KMS-11 (cell line): ENCODE results near the gene MAL.

ENCODE experiments used
- H2AFZ ChIP-seq: fragments of 200-600 bp; sonication (generic); 2 replicates; pipeline ENCODE4 v1.6.1; 2016; ENCODE audit warnings: antibody characterized with exemption, mixed run types, low read depth
- H3K27ac ChIP-seq: fragments of 200-600 bp; sonication (generic); 2 replicates; pipeline ENCODE4 v1.6.1; 2016; ENCODE audit warnings: mild to moderate bottlenecking, mixed run types
- H3K27me3 ChIP-seq: fragments of 200-600 bp; sonication (generic); 2 replicates; pipeline ENCODE4 v1.6.1; 2017; ENCODE audit warnings: mild to moderate bottlenecking, low read depth, mixed run types, moderate library complexity; ENCODE audit not compliant: insufficient read depth
- H3K36me3 ChIP-seq: fragments of 200-600 bp; sonication (generic); 2 replicates; pipeline ENCODE4 v1.6.1; 2017; ENCODE audit warnings: mild to moderate bottlenecking, mixed run types; ENCODE audit not compliant: insufficient read depth
- H3K4me1 ChIP-seq: fragments of 200-600 bp; sonication (generic); 2 replicates; pipeline ENCODE4 v1.6.1; 2016; ENCODE audit warnings: mild to moderate bottlenecking, low read depth, mixed run types; ENCODE audit not compliant: poor library complexity, severe bottlenecking
- H3K4me2 ChIP-seq: fragments of 200-600 bp; sonication (generic); 2 replicates; pipeline ENCODE4 v1.7.0; 2016; ENCODE audit warnings: mild to moderate bottlenecking, mixed run types
- H3K4me3 ChIP-seq: fragments of 200-600 bp; sonication (generic); IDR thresholded peaks from 2 replicates; pipeline ENCODE4 v1.6.1; 2017; ENCODE audit warnings: low read depth, low read length, mixed read lengths; ENCODE audit not compliant: insufficient read depth
- H3K79me2 ChIP-seq: fragments of 200-600 bp; sonication (generic); 2 replicates; pipeline ENCODE4 v1.6.1; 2016; ENCODE audit warnings: low read depth, mixed run types; ENCODE audit not compliant: insufficient read depth
- H3K9ac ChIP-seq: fragments of 200-600 bp; sonication (generic); 2 replicates; pipeline ENCODE4 v1.6.1; 2016; ENCODE audit warnings: mild to moderate bottlenecking, mixed run types
- H4K20me1 ChIP-seq: fragments of 200-600 bp; sonication (generic); 2 replicates; pipeline ENCODE4 v1.6.1; 2016; ENCODE audit warnings: mild to moderate bottlenecking, mixed run types; ENCODE audit not compliant: insufficient read depth
- TF ChIP-seq, protein P1 (sequence below): fragments of 200-600 bp; sonication (generic); conservative IDR thresholded peaks from 2 replicates; pipeline ENCODE4 v1.6.1; 2017; ENCODE audit warnings: low read depth, mild to moderate bottlenecking, antibody characterized with exemption, low read length, moderate library complexity, mixed read lengths

Gene MAL

DNA sequence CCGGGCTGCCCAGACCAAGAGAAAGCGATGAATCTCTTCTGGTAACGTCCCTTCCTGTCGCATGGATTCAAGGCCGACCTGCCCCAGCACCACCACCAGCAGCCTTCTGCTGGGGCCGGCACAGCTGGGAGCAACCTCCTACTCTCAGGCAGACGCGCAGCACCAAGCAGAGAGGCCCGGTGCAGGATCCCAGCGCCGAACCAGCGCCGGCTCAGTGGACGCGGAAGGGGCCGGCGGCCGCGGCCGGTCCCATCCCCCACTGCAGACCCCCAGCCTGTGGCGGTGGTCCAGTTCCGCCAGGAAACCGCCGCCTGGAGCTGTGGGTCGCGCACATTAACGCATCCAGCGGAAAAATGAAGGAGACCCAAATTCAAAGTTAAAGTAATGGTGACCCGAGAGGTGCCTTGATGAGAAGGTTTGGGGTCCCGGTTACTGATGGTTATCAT, 525 bp upstream of the MAL start:
- H2AFZ ChIP-seq, result no peak overlapping the region
- no peak overlapping the region for H3K9ac ChIP-seq
- H3K4me3 ChIP-seq, result no peak overlapping the region
- H3K27ac ChIP-seq, result no peak overlapping the region
- H4K20me1 ChIP-seq, result no peaks in the 10 kb centered on the region
- TF ChIP-seq, protein P1, sequence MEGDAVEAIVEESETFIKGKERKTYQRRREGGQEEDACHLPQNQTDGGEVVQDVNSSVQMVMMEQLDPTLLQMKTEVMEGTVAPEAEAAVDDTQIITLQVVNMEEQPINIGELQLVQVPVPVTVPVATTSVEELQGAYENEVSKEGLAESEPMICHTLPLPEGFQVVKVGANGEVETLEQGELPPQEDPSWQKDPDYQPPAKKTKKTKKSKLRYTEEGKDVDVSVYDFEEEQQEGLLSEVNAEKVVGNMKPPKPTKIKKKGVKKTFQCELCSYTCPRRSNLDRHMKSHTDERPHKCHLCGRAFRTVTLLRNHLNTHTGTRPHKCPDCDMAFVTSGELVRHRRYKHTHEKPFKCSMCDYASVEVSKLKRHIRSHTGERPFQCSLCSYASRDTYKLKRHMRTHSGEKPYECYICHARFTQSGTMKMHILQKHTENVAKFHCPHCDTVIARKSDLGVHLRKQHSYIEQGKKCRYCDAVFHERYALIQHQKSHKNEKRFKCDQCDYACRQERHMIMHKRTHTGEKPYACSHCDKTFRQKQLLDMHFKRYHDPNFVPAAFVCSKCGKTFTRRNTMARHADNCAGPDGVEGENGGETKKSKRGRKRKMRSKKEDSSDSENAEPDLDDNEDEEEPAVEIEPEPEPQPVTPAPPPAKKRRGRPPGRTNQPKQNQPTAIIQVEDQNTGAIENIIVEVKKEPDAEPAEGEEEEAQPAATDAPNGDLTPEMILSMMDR, result no peak
- no peaks in the 10 kb centered on the region for H3K36me3 ChIP-seq
- no peak overlapping the region for H3K4me2 ChIP-seq
- H3K27me3 ChIP-seq, result no peaks in the 10 kb centered on the region
- no peaks in the 10 kb centered on the region for H3K4me1 ChIP-seq
- no peaks in the 10 kb centered on the region for H3K79me2 ChIP-seq

DNA sequence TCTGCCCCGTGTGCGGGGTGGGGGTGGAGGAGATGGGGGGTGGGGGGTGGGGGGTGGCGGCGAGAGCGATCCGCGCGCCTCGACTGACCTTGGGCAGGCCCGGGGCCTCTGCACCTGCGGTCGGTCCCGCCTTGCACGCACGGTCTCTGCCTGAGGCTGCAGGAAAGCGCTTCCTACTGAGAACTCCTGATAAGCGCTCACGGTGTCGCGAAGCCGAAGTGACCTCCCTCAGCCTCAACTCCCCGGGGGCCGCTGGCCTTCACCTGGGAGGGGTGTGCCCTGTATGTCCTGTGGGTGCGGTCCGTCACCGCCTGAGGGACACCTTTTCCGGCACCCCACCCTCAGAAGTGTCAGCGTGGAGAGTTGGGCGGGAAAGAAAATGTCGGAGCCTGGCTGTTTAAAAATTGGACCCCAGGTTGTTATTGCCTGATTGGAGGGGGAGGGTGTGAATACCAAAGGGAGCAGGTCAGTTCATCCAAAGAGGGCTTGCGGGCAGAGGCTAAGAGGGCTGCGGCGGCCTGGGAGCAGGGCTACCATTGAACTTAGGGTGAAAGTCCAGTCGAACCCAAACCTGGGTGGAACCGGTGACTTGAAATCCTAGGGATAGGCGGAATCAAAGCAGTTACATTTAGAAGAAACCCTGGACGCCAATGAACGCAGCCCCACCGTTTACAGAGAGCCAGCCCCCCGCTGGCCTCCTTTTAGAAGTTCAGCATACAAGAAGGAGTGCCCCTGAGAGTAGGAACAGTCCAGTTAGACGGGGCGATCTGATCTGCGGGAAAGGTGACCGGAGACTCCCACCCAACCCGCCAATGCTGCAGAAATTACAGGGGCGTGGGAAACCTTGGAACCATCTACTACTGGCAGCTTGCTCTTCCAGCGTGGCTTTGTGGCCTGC, 1.2 kb downstream of the MAL start:
- Histone ChIP-seq H4K20me1 (no peaks in the 10 kb centered on the region), H3K79me2 (no peaks in the 10 kb centered on the region), H3K9ac (no peak overlapping the region), H3K4me2 (no peak overlapping the region), H2AFZ (no peak overlapping the region), H3K4me1 (no peaks in the 10 kb centered on the region), H3K4me3 (no peak overlapping the region), H3K27me3 (no peaks in the 10 kb centered on the region), H3K27ac (no peak overlapping the region), H3K36me3 (no peaks in the 10 kb centered on the region)
- TF ChIP-seq, protein P1, result no peak

DNA sequence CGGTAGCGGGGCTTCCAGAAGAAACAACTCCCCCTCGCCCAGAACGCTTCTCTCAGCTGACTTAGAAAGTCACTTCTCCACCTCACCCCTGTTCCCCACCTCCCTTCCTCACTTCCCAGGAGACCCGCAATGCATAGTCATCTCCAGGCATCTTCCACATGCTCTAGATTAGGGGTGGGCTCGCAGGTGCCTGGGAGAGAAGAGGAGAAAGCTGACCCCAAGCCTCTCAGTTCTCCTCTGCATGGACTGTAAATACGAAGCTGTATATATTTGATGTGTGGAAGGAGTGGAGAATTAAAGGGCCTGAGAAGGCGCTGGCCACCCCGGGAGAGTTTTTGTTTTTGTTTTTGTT, 1.8 kb downstream of the MAL start:
- Histone ChIP-seq H3K4me1 (no peaks in the 10 kb centered on the region), H3K79me2 (no peaks in the 10 kb centered on the region), H3K27ac (no peak overlapping the region), H3K27me3 (no peaks in the 10 kb centered on the region), H3K36me3 (no peaks in the 10 kb centered on the region), H3K4me2 (no peak overlapping the region), H3K9ac (no peak overlapping the region), H4K20me1 (no peaks in the 10 kb centered on the region), H2AFZ (no peak overlapping the region), H3K4me3 (no peak overlapping the region)
- TF ChIP-seq, protein P1, result no peak

DNA sequence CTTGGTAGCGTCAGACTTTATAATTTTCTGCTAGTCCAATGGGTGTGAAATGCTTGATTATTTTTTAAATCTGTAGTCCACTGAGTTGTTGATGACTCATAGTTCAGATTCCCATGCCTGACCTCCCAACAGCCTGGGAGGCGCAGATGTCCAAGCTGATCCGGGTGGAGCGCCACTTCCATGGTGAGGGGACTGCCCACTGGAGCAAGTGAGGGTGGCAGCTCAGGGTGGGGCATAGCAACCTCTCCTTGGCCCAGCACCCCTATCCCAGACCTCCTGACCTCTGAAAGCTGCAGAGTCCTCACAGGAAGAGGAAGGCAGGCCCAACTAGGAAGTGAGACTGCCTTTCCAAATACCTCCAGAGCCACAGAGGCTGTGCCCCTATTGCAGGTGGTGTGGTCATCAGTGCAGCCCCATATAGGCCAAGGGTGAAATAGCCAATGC, 4.4 kb downstream of the MAL start:
- TF ChIP-seq, protein P1, result no peak
- Histone ChIP-seq H2AFZ (no peak overlapping the region), H3K4me3 (no peak overlapping the region), H3K4me1 (no peaks in the 10 kb centered on the region), H3K4me2 (no peak overlapping the region), H4K20me1 (no peaks in the 10 kb centered on the region), H3K27ac (no peak overlapping the region), H3K27me3 (no peaks in the 10 kb centered on the region), H3K9ac (no peak overlapping the region), H3K79me2 (no peaks in the 10 kb centered on the region), H3K36me3 (no peaks in the 10 kb centered on the region)
